ENCODE data around the gene KDM8.

DNA sequence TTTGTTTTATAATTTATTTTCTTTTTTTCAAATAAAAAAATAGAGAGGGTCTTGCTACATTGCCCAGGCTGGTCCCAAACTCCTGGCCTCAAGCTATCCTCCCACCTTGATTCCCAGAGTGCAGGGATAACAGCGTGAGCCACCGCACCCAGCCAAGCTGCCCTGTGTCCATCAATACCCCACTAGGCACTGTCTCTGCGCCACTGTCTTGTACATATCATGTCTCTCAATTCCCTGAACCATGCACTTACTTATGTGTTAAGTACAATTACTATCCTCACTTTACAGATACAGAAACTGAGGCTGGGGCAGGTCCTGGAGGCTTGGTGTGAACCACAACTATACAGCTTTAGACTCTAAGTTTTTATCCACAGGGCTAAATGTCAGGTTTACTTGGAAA is 53.5 kb downstream of the KDM8 start:
- no peak for TF ChIP-seq ZBTB8A (IDR thresholded peaks at IDR 0.05; ENCODE audit: partially characterized antibody)
- TF ChIP-seq, protein P1, sequence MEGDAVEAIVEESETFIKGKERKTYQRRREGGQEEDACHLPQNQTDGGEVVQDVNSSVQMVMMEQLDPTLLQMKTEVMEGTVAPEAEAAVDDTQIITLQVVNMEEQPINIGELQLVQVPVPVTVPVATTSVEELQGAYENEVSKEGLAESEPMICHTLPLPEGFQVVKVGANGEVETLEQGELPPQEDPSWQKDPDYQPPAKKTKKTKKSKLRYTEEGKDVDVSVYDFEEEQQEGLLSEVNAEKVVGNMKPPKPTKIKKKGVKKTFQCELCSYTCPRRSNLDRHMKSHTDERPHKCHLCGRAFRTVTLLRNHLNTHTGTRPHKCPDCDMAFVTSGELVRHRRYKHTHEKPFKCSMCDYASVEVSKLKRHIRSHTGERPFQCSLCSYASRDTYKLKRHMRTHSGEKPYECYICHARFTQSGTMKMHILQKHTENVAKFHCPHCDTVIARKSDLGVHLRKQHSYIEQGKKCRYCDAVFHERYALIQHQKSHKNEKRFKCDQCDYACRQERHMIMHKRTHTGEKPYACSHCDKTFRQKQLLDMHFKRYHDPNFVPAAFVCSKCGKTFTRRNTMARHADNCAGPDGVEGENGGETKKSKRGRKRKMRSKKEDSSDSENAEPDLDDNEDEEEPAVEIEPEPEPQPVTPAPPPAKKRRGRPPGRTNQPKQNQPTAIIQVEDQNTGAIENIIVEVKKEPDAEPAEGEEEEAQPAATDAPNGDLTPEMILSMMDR (IDR thresholded peaks at IDR 0.05 in 2 of 3, conservative IDR thresholded peaks at IDR 0.05 in 1 of 3; ENCODE audit: insufficient read depth in 2 of 3, low read depth in 1 of 3, low read length in 3 of 3), result no peak

All from K562 (cell line).